ENCODE results near the gene DAZAP1. TPM values are rescaled to one million over a fixed set of nuclear protein-coding genes. Genes with fewer than 3 reads are reported as not detected.
A peak's percentile ranks its signal among the peaks of the same experiment; 100 is the strongest.

Gene DAZAP1
- total RNA-seq, 1 experiment from 2014 or later: 360 TPM

- TF ChIP-seq ARID4B (CRISPR knock-in tag; IDR thresholded peaks at IDR 0.05; ENCODE audit: borderline replicate concordance): no peak
- TF ChIP-seq CTCF (IDR thresholded peaks at IDR 0.05): no peak
- TF ChIP-seq PRRX2 (CRISPR knock-in tag; IDR thresholded peaks at IDR 0.05): no peak
- no peak for TF ChIP-seq AFF4 (CRISPR knock-in tag; IDR thresholded peaks at IDR 0.05; ENCODE audit: borderline replicate concordance)
- TF ChIP-seq TP53 (CRISPR knock-in tag; IDR thresholded peaks at IDR 0.05): no peak
- no peak for TF ChIP-seq ZNF317 (CRISPR knock-in tag; IDR thresholded peaks at IDR 0.05; ENCODE audit: borderline replicate concordance, low read depth)
Measured at GRCh38 chr19:1440418-1440801, 33.0 kb downstream of the DAZAP1 start (continued).

- Mint-ChIP-seq H3K27me3 (ENCODE audit: low read depth) (peaks cover 3% of the 10 kb centered on the region; the same call in 1 of the 2 replicates), H3K9me3 (no peaks in the 10 kb centered on the region), H3K27ac (peak overlapping the region; percentile 93), H3K36me3 (peaks cover 39% of the 10 kb centered on the region), H3K4me1 (peaks cover 24% of the 10 kb centered on the region), H3K4me3 (peak overlapping the region; percentile 97)
- TF ChIP-seq CREB1 (CRISPR knock-in tag; IDR thresholded peaks at IDR 0.05) (0 out of 2 replicates have a peak, but pooled peaks have one; percentile 36), NFATC4 (CRISPR knock-in tag; IDR thresholded peaks at IDR 0.05) (no peak)
- POLR2A ChIA-PET: interaction anchor here (0.7 to 1.2 kb wide), 2 partner anchors 14 to 174 kb away, joined by 4 to 9 read pairs; no protein-coding TSS in a partner anchor
- CTCF ChIA-PET: interaction anchor here (0.7 to 5.0 kb wide), 4 partner anchors 16 to 413 kb away, joined by 3 to 56 read pairs (median 4); no protein-coding TSS in a partner anchor
- DNase-seq (ENCODE audit: low spot score) (no peak), ATAC-seq (no peak)
Measured at GRCh38 chr19:1441022-1441426, 33.6 kb downstream of the DAZAP1 start.

GRCh38 chr19:1441677-1442438 lies 34.5 kb downstream of the DAZAP1 start:
- DNase-seq (ENCODE audit: low spot score): no peak
- Mint-ChIP-seq H3K36me3 (peaks cover 39% of the 10 kb centered on the region), H3K27me3 (ENCODE audit: low read depth) (peaks cover 7% of the 10 kb centered on the region), H3K9me3 (no peaks in the 10 kb centered on the region), H3K27ac (peak overlapping the region; percentile 23), H3K4me1 (peaks cover 24% of the 10 kb centered on the region), H3K4me3 (peak overlapping the region; percentile 45)
- ATAC-seq: no peak
- POLR2A ChIA-PET: interaction anchor here (0.7 kb wide), 1 partner anchor 15 kb away, joined by 9 read pairs; no protein-coding TSS in a partner anchor
- CTCF ChIA-PET: interaction anchor here (0.6 to 5.0 kb wide), 4 partner anchors 16 to 413 kb away, joined by 3 to 56 read pairs (median 4); no protein-coding TSS in a partner anchor
- no peak for TF ChIP-seq MAX (CRISPR knock-in tag; IDR thresholded peaks at IDR 0.05)
- TF ChIP-seq EMX1 (CRISPR knock-in tag; IDR thresholded peaks at IDR 0.05): peak; percentile 46; the same call in 1 of the 2 replicates
- TF ChIP-seq ZNF425 (CRISPR knock-in tag; conservative IDR thresholded peaks at IDR 0.05): peak; percentile 59; the same call in 1 of the 2 replicates
- no peak for TF ChIP-seq FOXP4 (CRISPR knock-in tag; IDR thresholded peaks at IDR 0.05)
- peak; percentile 38; the same call in 1 of the 2 replicates for TF ChIP-seq PRRX2 (CRISPR knock-in tag; IDR thresholded peaks at IDR 0.05)
- no peak for TF ChIP-seq ZNF512 (CRISPR knock-in tag; IDR thresholded peaks at IDR 0.05; ENCODE audit: borderline replicate concordance)
- TF ChIP-seq NFATC4 (CRISPR knock-in tag; IDR thresholded peaks at IDR 0.05): 0 out of 2 replicates have a peak, but pooled peaks have one; percentile 27
